Measurements from ENCODE around the gene CYP2A7.
"Not testable (repeated sequence)": the region's sequence is repeated elsewhere in the genome, so short reads cannot be mapped to it uniquely, and the experiment has no call there.

GRCh38 chr19:40826312-40826698 is 55.7 kb downstream of the CYP2A7 start:
- TF ChIP-seq POLR2A, CTCF (IDR thresholded peaks at IDR 0.05): not testable (repeated sequence)

All from vagina (tissue), 2 donors.